B cell (primary cell): ENCODE data around the gene ULK4.

ENCODE experiments used
- CTCF ChIP-seq: fragments of 200-600 bp; IDR thresholded peaks from one replicate; pipeline ENCODE4 v1.8.0; 2022; ENCODE audit warnings: antibody characterized with exemption, mild to moderate bottlenecking
- EZH2 ChIP-seq: IDR thresholded peaks from 2 replicates; pipeline ENCODE4 v1.6.1; 2012; ENCODE audit warnings: borderline replicate concordance, low read depth, mild to moderate bottlenecking, moderate library complexity, low read length; ENCODE audit not compliant: insufficient read depth, poor library complexity, severe bottlenecking

GRCh38 chr3:41819236-41819635 is 142.7 kb downstream of the ULK4 start:
- TF ChIP-seq EZH2 (no peak), CTCF (no peak)
